ENCODE measurements around the gene PREX1.
A peak's percentile ranks its signal among the peaks of the same experiment; 100 is the strongest.
"Not testable (repeated sequence)": the region's sequence is repeated elsewhere in the genome, so short reads cannot be mapped to it uniquely, and the experiment has no call there.

PREX1 gene

DNA sequence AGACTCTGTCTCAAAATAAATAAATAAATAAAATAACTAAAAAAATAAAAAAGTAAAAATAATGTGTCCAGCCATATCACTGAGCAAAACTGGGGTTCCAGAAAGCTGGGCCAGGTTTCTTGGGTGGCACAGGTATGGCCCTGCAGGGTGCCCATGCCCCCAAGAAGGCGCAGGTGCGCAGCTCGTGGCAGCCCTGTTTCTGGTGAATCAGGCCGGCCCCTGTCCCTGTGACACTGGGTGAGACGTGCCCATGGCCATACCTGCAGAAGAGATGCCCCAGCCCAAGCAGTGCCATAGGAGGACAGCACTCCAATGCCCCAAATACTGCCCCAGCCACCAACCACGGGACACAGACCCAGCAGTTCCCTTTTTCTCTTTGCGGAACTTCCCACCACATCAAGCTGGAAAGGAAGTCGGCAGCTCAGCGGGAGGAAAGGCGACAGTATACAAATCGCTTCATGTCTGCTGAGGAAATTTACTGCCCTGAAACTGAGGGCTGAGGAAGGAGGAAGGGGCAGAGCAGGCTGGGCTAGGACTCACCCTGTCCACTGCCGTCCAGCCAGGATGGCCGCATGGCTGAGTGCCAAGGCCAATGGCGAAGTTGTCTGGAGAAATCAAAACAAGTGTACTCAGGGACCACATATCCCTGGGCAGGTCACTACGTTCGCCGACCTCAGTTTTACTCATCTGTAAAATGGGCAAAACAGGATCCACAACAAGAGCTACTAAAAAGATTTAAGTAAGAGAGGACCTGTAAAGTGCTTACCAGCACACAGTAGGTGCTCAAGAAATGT is 55.4 kb downstream of the PREX1 start:
- DNase-seq, result no peak

DNA sequence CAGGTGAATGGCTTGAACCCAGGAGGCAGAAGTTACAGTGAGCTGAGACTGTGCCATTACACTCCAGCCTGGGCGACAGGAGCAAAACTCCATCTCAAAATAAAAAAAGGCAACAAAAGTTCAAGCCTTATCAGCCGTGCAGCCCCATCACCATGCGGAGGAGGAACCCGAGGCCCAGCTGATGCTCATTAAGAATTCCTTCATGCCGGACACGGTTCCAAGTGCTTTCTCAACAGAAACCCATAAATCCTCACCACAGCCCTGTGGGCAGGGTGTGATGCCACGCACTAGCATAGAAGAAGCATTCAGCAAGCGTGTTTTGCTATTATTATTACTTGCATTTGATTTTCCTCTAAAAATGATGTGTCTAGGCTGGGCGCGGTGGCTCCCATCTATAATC is 56.3 kb downstream of the PREX1 start:
- DNase-seq, result no peak

GRCh38 chr20:48770700-48771442 is 56.9 kb downstream of the PREX1 start:
- DNase-seq, result no peak

GRCh38 chr20:48769069-48769983 is 58.5 kb downstream of the PREX1 start:
- DNase-seq, result peak; percentile 82 to 86

- DNase-seq, result no peak
Measured at GRCh38 chr20:48766961-48767960, 60.5 kb downstream of the PREX1 start.

- no peak for DNase-seq
Measured at GRCh38 chr20:48766205-48766604, 61.6 kb downstream of the PREX1 start.

DNA sequence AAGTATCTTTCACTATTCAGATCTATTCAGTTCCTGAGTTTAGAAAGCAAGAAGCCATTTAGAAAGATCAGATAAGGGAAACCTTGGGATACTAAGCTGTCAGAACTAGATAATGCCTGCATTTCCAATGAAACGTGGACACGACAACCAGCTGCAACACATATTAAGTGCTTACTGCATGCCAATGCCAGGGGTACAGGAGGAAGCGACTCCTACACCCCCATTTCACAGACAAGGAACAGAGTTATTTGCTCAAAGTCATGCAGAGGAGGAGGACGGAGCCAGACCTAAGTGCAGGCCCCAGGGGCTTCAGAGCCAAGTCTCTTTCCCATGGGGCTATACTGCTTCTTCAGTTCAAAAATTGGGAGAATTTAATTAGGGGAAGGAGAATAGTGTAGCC is 62.4 kb downstream of the PREX1 start:
- no peak for DNase-seq

GRCh38 chr20:48763216-48763914 is 64.4 kb downstream of the PREX1 start:
- no peak for DNase-seq

DNA sequence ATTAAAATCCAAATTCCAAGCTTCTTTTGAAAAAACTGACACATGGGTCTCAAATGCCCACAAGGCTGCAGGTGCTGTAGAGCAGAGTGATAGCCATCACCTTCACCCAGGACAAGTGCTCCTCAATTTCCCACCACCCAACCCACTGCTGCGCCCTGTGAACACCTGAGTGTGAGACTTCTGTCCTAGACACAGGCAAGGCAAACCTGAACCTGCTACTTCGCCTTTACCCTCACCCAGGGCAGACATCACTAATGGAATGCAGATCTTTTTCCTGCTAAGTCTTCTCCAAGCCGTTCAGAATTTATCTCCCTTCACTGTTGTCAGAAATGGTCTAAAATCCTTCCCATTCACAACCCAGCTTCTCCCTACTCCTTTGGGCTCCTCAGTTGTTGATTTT is 65.9 kb downstream of the PREX1 start:
- no peak for DNase-seq

- no peak for DNase-seq
Measured at GRCh38 chr20:48761023-48761785, 66.6 kb downstream of the PREX1 start.

- peak in 1 of 2 donors; percentile 49 for DNase-seq
Measured at GRCh38 chr20:48760403-48760983, 67.3 kb downstream of the PREX1 start.

GRCh38 chr20:48759631-48760245 is 68.1 kb downstream of the PREX1 start:
- no peak for DNase-seq

DNA sequence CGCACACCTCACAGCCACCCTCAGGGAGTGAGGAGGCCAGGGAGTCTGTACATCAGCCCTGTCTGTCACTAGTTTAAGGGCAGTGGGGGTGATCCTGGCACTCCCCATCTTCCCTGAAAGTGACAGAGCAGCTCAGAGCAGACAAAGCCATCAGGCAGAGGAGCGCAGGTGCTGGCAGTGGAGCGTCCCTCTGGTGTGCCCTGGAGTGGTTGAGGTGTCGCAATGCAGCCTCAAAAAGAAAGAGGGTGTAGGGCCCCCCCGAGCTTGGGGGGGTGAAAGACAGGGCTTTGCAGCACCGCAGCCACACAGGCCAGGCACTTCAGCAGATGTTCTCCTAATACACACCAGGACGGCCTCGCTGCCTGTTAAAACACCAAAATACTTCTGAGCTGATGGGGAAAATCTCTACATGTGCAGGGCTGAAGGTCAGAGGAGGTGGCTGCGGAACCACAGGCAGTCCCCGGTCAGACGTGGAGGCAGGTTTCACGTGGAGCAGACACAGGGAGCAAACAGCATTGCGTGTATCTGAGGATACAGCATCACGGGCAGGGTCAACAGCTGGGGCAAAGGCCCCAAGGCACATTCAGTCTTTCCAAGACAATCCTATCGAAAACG is 69.5 kb downstream of the PREX1 start:
- DNase-seq, result no peak

DNA sequence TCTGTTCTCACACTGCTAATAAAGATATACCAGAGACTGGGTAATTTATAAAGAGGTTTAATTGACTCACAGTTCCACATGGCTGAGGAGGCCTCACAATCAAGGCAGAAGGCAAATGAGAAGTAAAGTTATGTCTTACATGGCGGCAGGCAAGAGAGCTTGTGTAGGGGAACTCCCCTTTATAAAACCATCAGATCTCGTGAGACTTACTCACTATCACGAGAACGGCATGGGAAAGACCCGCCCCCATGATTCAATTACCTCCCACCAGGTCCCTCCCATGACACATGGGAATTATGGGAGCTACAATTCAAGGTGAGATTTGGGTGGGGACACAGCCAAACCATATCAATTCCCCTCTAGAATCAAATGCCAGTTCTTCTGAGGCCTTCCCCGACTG is 71.0 kb downstream of the PREX1 start:
- not testable (repeated sequence) for DNase-seq

GRCh38 chr20:48754292-48754691 is 73.5 kb downstream of the PREX1 start:
- no peak for DNase-seq

GRCh38 chr20:48752963-48753362 is 74.8 kb downstream of the PREX1 start:
- no peak for DNase-seq

DNA sequence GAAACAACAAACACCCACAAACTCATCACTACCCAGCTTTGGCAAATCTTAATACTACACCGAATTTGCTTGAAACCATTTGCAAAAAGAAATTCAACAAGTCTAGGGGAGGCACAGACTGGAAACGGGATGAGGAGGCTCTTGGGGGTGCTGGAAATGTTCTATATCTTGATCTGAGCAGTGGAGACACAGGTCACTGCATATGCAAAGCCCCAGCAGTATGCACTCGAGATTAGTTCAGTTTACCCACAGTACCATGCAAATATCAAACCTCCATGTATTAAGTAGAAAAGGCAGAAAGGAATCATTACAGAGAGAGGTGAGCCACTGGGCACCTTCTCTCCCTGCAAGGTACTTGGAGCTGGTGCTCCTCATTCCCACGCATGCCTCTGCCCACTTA is 75.9 kb downstream of the PREX1 start:
- DNase-seq, result no peak

GRCh38 chr20:48750941-48751635 is 76.7 kb downstream of the PREX1 start:
- DNase-seq, result no peak

GRCh38 chr20:48750376-48750775 is 77.4 kb downstream of the PREX1 start:
- no peak for DNase-seq

Measured in stimulated activated CD4-positive, alpha-beta T cell treated with anti-CD3 and anti-CD28 coated beads, Interleukin-2, amount 100 ng/mL, for 48 hours (primary cell).